SKM-1 treated with dmso at 0.1 percent for 144 hours (cell line): ENCODE measurements around the gene GNLY.

Experiments
- DNase-seq: peaks from one replicate; lab custom pipeline; 2025; ENCODE audit not compliant: unreplicated experiment; lab: John Stamatoyannopoulos, UW

Gene GNLY

DNA sequence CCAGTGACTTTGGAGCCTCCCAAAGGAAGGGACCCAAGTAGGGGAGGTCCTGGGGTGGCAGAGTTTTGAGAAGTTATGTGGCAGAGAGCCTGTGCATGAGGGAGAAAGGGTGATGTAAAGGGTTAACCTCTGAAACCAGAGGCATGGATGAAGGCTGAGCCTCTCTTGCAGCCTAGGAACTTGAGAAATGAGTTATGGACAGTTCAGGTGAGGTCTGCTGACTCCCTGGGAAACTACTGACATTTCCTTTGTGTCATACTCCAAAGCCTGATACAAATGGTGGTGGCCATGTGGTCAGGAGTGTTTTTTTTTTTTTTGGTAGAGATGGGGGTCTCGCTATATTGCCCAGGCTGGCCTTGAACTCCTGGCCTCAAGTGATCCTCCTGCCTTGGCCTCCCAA, 12.4 kb upstream of the GNLY start:
- no peak for DNase-seq

- DNase-seq, result no peak
Observed at GRCh38 chr2:85682378-85682777, 11.8 kb upstream of the GNLY start.

- no peak for DNase-seq
Observed at GRCh38 chr2:85684380-85684779, 9.8 kb upstream of the GNLY start.

DNA sequence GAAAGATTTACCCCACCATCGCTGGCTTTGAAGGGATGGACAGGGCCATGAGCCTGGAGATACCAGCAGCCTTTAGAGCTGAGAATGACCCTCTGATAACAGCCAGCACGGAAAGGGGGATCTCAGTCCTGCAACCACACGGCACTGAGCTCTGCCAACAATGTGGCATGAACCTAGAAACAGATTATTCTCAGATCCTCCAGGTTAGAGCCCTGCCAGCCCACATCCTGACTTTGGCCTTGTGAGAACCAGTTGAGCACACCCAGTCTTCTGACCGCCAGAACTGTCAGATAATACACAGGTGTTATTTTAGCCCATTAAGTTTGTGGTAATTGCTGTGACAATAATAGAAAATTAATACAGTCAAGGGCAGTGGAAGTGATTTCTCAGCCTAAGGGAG, 9.4 kb upstream of the GNLY start:
- DNase-seq, result no peak

GRCh38 chr2:85690932-85691331, 3.2 kb upstream of the GNLY start:
- no peak for DNase-seq

DNA sequence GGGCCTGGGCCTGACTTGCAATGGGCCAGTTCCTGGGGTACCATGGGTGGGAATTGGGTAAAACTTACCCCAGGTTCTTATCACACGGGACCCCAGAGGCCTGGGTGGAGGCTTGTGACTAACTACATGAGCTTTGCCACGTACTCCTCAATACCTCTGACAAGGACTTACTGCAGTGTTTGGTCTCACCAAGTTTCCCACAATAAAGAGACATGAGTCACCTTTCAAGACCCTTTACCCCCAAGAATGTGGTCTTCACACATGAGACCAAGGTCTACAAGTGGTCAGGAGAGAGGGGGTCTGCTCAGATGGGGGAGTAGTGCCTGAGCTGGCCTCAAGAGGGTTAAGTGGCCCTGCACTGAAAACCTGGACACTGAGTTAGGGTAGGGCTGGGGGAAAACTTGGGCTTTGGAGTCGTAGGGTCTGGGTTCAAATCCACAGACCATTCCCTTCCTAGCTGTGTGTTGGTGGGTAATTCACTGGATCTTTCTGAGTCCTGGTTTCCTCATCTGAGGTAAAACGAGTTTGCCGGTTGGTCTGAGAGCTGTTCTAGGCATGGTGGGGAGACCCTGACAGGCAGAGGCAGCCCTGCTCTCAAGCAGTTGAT, 2.0 kb upstream of the GNLY start:
- no peak for DNase-seq

DNA sequence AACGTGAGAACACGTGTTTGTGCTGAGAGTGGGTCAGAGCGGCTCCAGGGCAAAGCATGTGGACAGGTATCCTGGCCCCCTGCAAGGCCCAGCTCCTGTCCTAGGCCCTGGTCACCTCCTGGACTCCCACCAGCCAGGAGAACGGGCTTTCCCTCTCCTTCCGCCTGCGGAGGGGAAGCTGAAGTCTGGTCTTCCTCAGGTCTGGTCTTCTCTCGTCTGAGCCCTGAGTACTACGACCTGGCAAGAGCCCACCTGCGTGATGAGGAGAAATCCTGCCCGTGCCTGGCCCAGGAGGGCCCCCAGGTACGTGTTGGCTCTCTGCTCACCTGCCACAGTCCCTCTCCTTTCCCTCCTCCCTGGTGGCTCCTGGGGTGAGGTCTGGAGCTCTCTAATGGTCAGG, 963 bp downstream of the GNLY start:
- no peak for DNase-seq

- DNase-seq, result no peak
Observed at GRCh38 chr2:85695691-85696668, 1.8 kb downstream of the GNLY start.

- no peak for DNase-seq
Observed at GRCh38 chr2:85697096-85697495, 2.9 kb downstream of the GNLY start.

GRCh38 chr2:85697716-85698115, 3.6 kb downstream of the GNLY start:
- no peak for DNase-seq

GRCh38 chr2:85698184-85698879, 4.2 kb downstream of the GNLY start:
- no peak for DNase-seq

- no peak for DNase-seq
Observed at GRCh38 chr2:85698880-85699254, 4.7 kb downstream of the GNLY start.

- no peak for DNase-seq
Observed at GRCh38 chr2:85699325-85699724, 5.2 kb downstream of the GNLY start.

DNA sequence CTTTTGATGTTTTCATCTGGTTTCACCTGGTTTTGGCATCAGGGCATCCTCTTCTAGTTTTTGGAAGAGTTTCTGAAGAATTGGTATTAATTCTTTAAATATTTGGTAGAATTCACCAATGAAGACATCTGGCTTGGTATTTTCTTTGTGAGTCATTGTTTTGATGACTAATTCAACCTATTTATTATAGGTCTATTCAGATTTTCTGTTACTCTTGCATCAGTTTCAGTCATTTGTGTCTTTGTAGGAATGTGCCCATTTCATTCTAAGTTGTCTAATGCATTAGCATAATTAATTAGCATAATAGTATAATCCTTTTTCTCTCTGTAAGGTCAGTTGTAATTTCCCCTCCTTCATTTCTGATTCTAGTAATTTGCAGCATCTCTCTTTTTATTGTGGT, 8.0 kb downstream of the GNLY start:
- DNase-seq, result no peak

- no peak for DNase-seq
Observed at GRCh38 chr2:85702800-85703199, 8.6 kb downstream of the GNLY start.

GRCh38 chr2:85703329-85703728, 9.2 kb downstream of the GNLY start:
- no peak for DNase-seq

DNA sequence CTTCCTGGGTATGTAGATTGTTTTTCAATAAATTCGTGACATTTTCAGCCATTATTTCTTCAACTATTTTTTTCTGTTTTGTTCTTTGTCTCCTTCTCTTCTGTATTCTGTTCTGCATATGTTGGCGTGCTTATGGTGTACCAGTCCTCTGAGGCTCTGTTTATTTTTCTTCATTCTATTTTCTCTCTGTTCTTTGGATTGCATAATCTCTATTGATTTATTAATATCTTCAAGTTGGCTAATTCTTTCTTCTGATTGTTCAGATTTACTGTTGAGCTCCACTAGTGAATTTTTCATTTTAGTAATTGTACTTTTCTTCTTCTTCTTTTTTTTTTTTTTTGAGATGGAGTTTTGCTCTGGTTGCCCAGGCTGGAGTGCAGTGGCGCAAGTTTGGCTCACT, 9.9 kb downstream of the GNLY start:
- no peak for DNase-seq

DNA sequence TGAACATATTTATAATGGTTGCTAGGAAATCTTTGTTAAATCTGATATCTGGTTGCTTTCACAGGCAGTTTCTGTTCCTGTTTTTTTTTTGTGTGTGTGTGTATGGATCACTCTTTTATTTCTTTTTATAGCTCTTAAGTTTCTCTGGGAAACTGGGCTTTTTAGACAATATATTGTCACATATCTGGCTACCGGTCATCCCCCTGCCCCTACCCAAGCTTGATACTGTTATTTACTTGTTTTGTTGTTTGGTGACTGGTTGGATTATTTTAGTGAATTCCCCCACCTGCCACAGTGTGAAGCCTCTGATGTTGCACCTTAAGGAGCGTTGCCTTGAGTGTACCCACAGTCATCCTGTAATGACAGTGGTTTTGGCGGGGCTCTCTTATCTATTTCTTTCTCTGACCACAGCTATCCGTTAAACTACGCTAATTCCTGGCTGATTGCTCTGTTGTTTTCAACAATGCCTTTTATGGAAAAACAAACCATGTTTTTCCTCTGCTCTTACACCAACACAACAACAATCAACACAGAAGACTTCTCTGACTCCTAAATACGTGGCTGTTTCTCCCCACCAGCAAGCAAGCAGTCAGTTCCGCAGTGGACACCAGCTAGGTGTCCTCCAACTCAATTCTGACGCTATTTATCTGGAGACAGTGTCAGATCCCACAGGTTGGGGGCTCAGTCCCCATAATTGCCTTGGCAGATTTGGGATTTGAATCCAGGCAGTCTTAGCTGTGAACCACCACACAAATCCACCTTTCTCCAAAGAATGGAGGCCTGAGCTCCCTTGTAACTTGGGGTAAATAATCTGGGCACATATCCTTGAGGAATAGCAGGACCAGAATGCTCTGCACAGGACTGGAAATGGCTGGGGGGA, 10.9 kb downstream of the GNLY start:
- DNase-seq, result peak; percentile 85

- DNase-seq, result peak; percentile 86
Observed at GRCh38 chr2:85705680-85706039, 11.5 kb downstream of the GNLY start.

DNA sequence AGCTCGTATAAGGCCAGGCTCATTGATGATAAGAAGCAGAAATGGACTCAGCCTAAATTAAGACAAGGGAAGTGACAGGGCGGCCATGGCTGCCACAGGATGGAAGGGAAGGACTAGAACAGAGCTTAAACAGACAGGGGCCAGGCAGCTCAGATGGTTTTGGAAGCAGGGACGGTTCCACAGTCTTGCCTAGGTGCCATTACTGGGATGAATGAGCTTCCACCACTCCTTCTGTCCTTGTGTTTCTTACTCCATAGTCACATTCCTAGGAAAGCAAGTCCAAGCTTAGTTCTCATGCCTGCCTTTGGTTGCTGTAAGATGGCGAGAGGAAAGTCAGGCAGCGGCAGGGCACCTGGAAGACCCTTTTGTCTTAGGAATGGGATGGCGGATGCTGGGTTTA, 11.9 kb downstream of the GNLY start:
- no peak for DNase-seq
